Subcutaneous adipose tissue (tissue), 4 donors: Measurements from ENCODE around the gene NEK4. TPM values are rescaled to one million over a fixed set of nuclear protein-coding genes. Genes with fewer than 3 reads are reported as not detected.
A peak's percentile ranks its signal among the peaks of the same experiment; 100 is the strongest.

Experiments
- CTCF ChIP-seq: fragments of 450-650 bp; IDR thresholded peaks from one replicate; pipeline ENCODE4 v1.5.1; 2016; ENCODE audit warnings: low read depth, mild to moderate bottlenecking, control low read depth, antibody characterized with exemption, moderate library complexity
- small RNA-seq: library from RNA; depleted of rRNA; stranded (forward); fragments of <200 nt; gene quantifications from one replicate; pipeline ENCODE3, GENCODE V24; 2016
- total RNA-seq, 4 donors: library from RNA; depleted of rRNA; stranded (reverse); fragments of >200 nt; gene quantifications; one replicate each; pipeline ENCODE4 v1.1.0, GENCODE V29; 2016

NEK4 gene
- total RNA-seq, 4 donors from 2014 or later: 9.0 to 18.4 (median 13.7) TPM

- TF ChIP-seq CTCF: no peak
Measured at GRCh38 chr3:52660046-52660445, 110.7 kb downstream of the NEK4 start.

Small RNA genes lying within 50 kb of the gene (small RNA-seq; reads per million reads assigned to genes)
- not detected for gene AC006254.2
- 5,773 reads per million, percentile 100 among the genes with 10 or more reads in this experiment for gene RF00569
- not detected for gene RF01183
- gene SNORD19: not detected
- not detected for gene SNORD19B
- 7,875 reads per million, percentile 100 among the genes with 10 or more reads in this experiment for gene SNORD69

Other genes starting within 250 kb of the NEK4 start
- gene NT5DC2, start 237.1 kb downstream of the NEK4 start, total RNA-seq: 10 to 100 TPM; 11.6 to 29.8 (median 20.7) TPM
- 1 to 10 TPM; 1.5 to 4.9 (median 2.3) TPM for gene UQCC5, start 234.3 kb downstream of the NEK4 start, total RNA-seq
- gene PBRM1, start 85.0 kb downstream of the NEK4 start, total RNA-seq: 100 to 1,000 TPM in 2 of 4 donors, 10 to 100 TPM in 2; 92.7 to 125 (median 104) TPM
- 10 to 100 TPM; 37.3 to 90.5 (median 59.5) TPM for gene GNL3, start 84.9 kb downstream of the NEK4 start, total RNA-seq
- gene GLT8D1, start 65.1 kb downstream of the NEK4 start, total RNA-seq: 10 to 100 TPM; 35.2 to 53.9 (median 46.2) TPM
- gene SPCS1, start 64.8 kb downstream of the NEK4 start, total RNA-seq: 100 to 1,000 TPM in 1 of 4 donors, 10 to 100 TPM in 3; 44.3 to 108 (median 80.8) TPM
- 1 to 10 TPM in 1 of 4 donors, under 1 TPM in 1, not detected in 2; 0.34 to 1.5 TPM for gene ITIH1, start 6.7 kb upstream of the NEK4 start, total RNA-seq
- 1 to 10 TPM in 2 of 4 donors, under 1 TPM in 1, not detected in 1; 0.44 to 4.6 (median 2.1) TPM for gene ITIH3, start 23.9 kb upstream of the NEK4 start, total RNA-seq
- gene ITIH4, start 59.7 kb upstream of the NEK4 start, total RNA-seq: 1 to 10 TPM in 3 of 4 donors, under 1 TPM in 1; 0.33 to 5.8 (median 3.4) TPM
- 10 to 100 TPM in 1 of 4 donors, 1 to 10 TPM in 3; 1.3 to 13.0 (median 6.8) TPM for gene MUSTN1, start 64.1 kb upstream of the NEK4 start, total RNA-seq
- 10 to 100 TPM; 21.4 to 32.0 (median 23.3) TPM for gene STIMATE, start 126.6 kb upstream of the NEK4 start, total RNA-seq